Peyer's patch (tissue), 4 donors: ENCODE data around the gene TBL1Y. TPM values are rescaled to one million over a fixed set of nuclear protein-coding genes. Genes with fewer than 3 reads are reported as not detected.

Source experiments
- DNase-seq, 3 donors: peaks; one replicate each; pipeline ENCODE4 v3.0.0-alpha.2; 2017 to 2019
- H3K27ac ChIP-seq, 4 donors: fragments of 200-600 bp; sonication (generic); one replicate each; pipeline ENCODE4 v1.5.1; 2016 to 2019
- H3K27me3 ChIP-seq, 2 donors: fragments of 200-600 bp; sonication (generic); one replicate each; pipeline ENCODE4 v1.5.1; 2019
- H3K36me3 ChIP-seq, 3 donors: fragments of 200-600 bp; sonication (generic); one replicate each; pipeline ENCODE4 v1.5.1; 2016 to 2019
- H3K4me1 ChIP-seq, 4 donors: fragments of 200-600 bp; sonication (generic); one replicate each; pipeline ENCODE4 v1.5.1; 2016 to 2019
- H3K4me3 ChIP-seq, 4 donors: fragments of 200-600 bp; sonication (generic); 1 replicate in 3 of 4; 2 replicates in 1 of 4; pipeline ENCODE4 v1.5.1; 2016 to 2019; ENCODE audit warnings: mild to moderate bottlenecking in 1 of 4
- H3K9me3 ChIP-seq, 4 donors: fragments of 200-600 bp; sonication (generic); one replicate each; pipeline ENCODE4 v1.5.1; 2016 to 2019; ENCODE audit warnings: mild to moderate bottlenecking in 1 of 4
- POLR2A ChIP-seq, 2 donors: fragments of 450-650 bp; IDR thresholded peaks; one replicate each; pipeline ENCODE4 v1.5.1; 2017; ENCODE audit warnings: antibody characterized with exemption in 2 of 2, mild to moderate bottlenecking in 2 of 2, moderate library complexity in 2 of 2
- total RNA-seq, 4 donors: library from RNA; depleted of rRNA; stranded (reverse); fragments of >200 nt; gene quantifications; one replicate each; pipeline ENCODE4 v1.1.0, GENCODE V29; 2016
- TF ChIP-seq, protein P1 (sequence below), 6 experiments: fragments of 450-650 bp in 4 of 6; fragments of 200-600 bp in 2 of 6; sonication (generic) in 1 of 6; IDR thresholded peaks; one replicate each; pipeline ENCODE4 v1.5.1; 2017 to 2019; ENCODE audit warnings: antibody characterized with exemption in 6 of 6, mild to moderate bottlenecking in 3 of 6, moderate library complexity in 1 of 6

TBL1Y gene
- total RNA-seq, 4 donors from 2014 or later, result not detected

DNA sequence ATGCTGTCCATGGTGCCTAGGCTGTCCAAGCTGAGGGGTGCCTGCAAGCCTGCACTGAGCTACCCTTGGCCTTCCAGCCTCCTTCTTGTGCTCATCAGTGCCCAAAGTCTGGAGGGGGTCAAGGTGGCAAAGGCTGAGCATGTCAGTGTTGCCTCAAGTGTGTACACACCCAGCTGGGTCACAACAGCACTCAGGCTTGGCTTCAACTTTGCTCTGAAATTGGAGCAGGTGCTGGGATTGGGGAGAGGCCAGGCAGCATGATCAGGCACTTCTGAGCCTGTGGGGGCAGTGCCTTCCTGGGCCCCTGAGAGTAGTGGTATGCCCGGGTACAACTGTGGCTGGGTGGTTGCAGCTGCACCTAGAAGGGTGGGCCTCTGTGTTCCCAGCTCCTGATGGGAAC lies 18.7 kb downstream of the TBL1Y start:
- Histone ChIP-seq H3K27me3 (no peaks in the 10 kb centered on the region), H3K4me3 (no peak overlapping the region)

DNA sequence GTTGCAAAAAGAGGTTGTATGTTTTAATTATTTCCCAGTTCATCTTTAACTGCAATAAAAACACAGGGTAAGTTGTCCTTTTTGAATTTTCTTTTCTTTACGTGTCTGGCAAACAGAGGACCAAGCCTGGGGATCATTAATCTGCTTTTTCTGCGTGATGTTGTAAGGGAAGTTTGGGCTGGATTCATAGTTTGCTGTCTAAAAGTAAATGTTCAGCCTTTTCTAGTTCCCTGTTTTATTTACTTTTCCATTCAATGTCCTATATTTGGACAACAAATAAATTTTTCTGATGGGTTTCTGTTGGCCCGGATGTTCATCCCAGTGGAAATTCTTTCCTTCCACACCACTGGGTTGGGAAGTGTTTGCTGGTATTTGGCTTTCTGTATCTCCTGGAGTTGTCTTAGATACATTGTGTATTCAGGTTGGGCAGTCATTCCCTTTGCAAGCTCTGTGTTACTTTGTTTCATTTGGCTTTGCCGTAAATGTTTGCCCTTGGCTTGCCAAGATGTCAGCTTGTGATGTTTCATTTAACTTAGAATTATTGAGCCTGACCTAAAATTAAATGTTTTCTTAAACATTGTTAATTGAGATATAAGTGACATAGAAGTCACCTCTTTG lies 21.4 kb downstream of the TBL1Y start:
- no peak overlapping the region for H3K27ac ChIP-seq
- DNase-seq, result no peak
- no peaks in the 10 kb centered on the region for H3K36me3 ChIP-seq
- no peak overlapping the region for H3K4me3 ChIP-seq
- TF ChIP-seq, protein P1, sequence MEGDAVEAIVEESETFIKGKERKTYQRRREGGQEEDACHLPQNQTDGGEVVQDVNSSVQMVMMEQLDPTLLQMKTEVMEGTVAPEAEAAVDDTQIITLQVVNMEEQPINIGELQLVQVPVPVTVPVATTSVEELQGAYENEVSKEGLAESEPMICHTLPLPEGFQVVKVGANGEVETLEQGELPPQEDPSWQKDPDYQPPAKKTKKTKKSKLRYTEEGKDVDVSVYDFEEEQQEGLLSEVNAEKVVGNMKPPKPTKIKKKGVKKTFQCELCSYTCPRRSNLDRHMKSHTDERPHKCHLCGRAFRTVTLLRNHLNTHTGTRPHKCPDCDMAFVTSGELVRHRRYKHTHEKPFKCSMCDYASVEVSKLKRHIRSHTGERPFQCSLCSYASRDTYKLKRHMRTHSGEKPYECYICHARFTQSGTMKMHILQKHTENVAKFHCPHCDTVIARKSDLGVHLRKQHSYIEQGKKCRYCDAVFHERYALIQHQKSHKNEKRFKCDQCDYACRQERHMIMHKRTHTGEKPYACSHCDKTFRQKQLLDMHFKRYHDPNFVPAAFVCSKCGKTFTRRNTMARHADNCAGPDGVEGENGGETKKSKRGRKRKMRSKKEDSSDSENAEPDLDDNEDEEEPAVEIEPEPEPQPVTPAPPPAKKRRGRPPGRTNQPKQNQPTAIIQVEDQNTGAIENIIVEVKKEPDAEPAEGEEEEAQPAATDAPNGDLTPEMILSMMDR (IDR thresholded peaks at IDR 0.05), result no peak
- no peak for TF ChIP-seq POLR2A (IDR thresholded peaks at IDR 0.05)
- no peaks in the 10 kb centered on the region for H3K27me3 ChIP-seq
- H3K9me3 ChIP-seq, result no peaks in the 10 kb centered on the region
- H3K4me1 ChIP-seq, result no peaks in the 10 kb centered on the region

More for the DNA sequence above, 18.7 kb downstream of the TBL1Y start:
- Histone ChIP-seq H3K9me3 (no peaks in the 10 kb centered on the region), H3K27ac (no peak overlapping the region), H3K4me1 (no peaks in the 10 kb centered on the region), H3K36me3 (no peaks in the 10 kb centered on the region)
- no peak for DNase-seq
- no peak for TF ChIP-seq POLR2A (IDR thresholded peaks at IDR 0.05)
- TF ChIP-seq, protein P1 (IDR thresholded peaks at IDR 0.05), result no peak

GRCh38 chrY:6935497-6935896 lies 25.0 kb downstream of the TBL1Y start:
- no peak for DNase-seq
- no peak for TF ChIP-seq POLR2A (IDR thresholded peaks at IDR 0.05)
- TF ChIP-seq, protein P1 (IDR thresholded peaks at IDR 0.05), result no peak
- Histone ChIP-seq H3K27me3 (no peaks in the 10 kb centered on the region), H3K4me3 (no peak overlapping the region), H3K27ac (no peak overlapping the region), H3K4me1 (no peaks in the 10 kb centered on the region), H3K9me3 (no peaks in the 10 kb centered on the region), H3K36me3 (no peaks in the 10 kb centered on the region)

- Histone ChIP-seq H3K27ac (no peak overlapping the region), H3K4me3 (no peak overlapping the region), H3K4me1 (no peaks in the 10 kb centered on the region), H3K36me3 (no peaks in the 10 kb centered on the region), H3K27me3 (no peaks in the 10 kb centered on the region), H3K9me3 (no peaks in the 10 kb centered on the region)
- DNase-seq, result no peak
- no peak for TF ChIP-seq POLR2A (IDR thresholded peaks at IDR 0.05)
- TF ChIP-seq, protein P1 (IDR thresholded peaks at IDR 0.05), result no peak
Measured at GRCh38 chrY:6947695-6948094, 37.2 kb downstream of the TBL1Y start.

DNA sequence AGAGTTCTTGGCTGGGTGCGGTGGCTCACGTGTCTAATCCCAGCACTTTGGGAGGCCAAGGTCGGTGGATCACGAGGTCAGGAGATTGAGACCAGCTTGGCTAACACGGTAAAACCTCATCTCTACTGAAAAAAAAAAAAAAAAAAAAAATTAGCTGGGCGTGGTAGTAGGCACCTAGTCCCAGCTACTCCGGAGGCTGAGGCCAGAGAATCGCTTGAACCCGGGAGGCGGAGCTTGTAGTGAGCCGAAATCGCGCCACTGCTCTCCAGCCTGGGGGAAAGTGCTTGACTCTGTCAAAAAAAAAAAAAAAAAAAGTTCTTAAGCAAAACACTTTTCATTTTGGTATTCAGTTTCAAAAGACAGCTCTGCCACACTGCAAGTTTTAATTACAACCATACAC lies 37.9 kb downstream of the TBL1Y start:
- no peaks in the 10 kb centered on the region for H3K9me3 ChIP-seq
- no peaks in the 10 kb centered on the region for H3K4me1 ChIP-seq
- no peak overlapping the region for H3K27ac ChIP-seq
- TF ChIP-seq, protein P1 (IDR thresholded peaks at IDR 0.05), result no peak
- no peak for TF ChIP-seq POLR2A (IDR thresholded peaks at IDR 0.05)
- no peak for DNase-seq
- H3K27me3 ChIP-seq, result no peaks in the 10 kb centered on the region
- no peak overlapping the region for H3K4me3 ChIP-seq
- no peaks in the 10 kb centered on the region for H3K36me3 ChIP-seq

DNA sequence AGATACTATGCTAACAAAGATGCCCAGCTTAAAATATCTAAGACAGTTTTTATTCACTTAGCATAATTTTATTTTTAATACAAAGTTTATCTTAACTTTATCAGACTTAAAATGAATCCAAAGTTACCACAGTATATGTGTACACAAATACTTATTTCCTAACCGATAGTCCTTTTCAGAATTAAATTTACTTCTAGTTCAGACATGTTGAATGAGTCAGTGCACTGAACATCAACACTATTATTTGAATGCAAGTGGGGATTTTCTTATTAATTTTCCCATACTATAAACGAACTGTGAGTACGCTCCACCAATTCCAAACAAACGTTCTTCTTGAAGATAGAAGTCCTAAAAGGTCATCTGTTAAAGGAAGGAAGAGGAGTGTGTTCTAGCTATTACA lies 39.5 kb downstream of the TBL1Y start:
- H3K36me3 ChIP-seq, result no peaks in the 10 kb centered on the region
- H3K9me3 ChIP-seq, result no peaks in the 10 kb centered on the region
- TF ChIP-seq, protein P1 (IDR thresholded peaks at IDR 0.05), result no peak
- TF ChIP-seq POLR2A (IDR thresholded peaks at IDR 0.05), result no peak
- no peaks in the 10 kb centered on the region for H3K27me3 ChIP-seq
- H3K4me3 ChIP-seq, result no peak overlapping the region
- H3K4me1 ChIP-seq, result no peaks in the 10 kb centered on the region
- no peak for DNase-seq
- no peak overlapping the region for H3K27ac ChIP-seq
